NCI-H748 (cell line): ENCODE measurements around the gene CUBN.
A peak's percentile ranks its signal among the peaks of the same experiment; 100 is the strongest.

Experiments
- DNase-seq: peaks from one replicate; lab custom pipeline; 2025; ENCODE audit not compliant: unreplicated experiment; lab: John Stamatoyannopoulos, UW

The CUBN gene

DNA sequence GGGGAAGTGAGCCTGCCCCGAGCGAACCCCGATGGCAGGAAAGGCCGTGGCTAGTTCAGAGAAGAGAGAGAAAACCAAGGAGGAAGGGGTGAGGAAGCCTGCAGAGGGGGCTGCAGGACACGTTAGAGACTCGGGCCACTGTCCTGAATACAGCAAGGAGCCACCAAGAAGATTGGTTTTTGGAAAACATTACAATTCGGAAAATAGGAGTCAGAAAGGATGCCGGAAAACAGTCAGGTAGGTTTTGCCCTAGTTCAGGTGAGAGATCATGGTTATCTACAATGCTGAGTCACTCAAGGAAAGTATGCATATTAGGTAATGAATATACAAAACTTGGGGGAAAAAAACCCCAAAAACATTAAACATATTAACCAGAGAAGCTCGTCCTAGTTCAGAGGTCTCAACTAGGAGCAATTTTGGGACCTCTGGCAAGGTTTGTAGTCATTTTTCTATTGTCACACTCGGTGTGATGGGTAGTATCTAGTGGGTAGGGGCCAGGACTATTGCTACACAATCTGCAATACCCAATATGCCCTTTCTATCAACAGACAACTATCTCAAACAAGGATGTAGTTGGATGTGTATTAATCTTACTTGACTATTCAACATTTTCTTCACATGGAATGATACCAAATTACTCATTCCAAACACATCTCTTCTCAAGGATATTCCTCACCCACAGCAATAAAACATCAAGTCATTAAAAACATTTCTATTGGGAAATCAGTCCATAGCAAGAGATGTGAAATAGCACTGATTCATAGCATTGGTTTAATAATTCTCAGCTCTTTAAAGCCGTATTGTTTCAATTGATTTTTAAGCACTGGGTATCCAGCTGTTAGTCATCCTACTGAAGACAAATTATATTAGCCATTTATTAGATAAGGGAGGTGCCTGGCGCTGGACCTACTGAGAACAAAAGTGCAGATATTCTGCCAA is 238.0 kb downstream of the CUBN start:
- peak; percentile 50 for DNase-seq

DNA sequence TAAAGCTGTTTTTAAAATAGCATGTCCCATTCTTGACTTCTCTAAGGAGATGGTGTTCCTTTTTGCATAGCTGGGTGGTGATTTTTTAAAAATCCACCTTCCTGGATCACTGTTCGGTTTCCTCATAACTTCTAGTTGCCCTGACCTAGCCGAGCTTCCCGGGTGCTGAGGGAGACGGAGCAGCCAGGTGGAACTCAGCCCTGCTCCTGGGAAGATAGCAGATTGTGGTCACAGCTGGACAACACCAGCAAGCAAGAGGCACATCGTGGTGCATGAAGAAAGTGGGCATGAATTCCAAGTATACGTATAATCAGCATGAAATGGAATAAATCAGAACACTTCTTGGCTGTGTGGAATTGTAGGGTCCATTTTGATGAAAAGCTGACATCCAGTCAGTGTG is 238.9 kb downstream of the CUBN start:
- no peak for DNase-seq

DNA sequence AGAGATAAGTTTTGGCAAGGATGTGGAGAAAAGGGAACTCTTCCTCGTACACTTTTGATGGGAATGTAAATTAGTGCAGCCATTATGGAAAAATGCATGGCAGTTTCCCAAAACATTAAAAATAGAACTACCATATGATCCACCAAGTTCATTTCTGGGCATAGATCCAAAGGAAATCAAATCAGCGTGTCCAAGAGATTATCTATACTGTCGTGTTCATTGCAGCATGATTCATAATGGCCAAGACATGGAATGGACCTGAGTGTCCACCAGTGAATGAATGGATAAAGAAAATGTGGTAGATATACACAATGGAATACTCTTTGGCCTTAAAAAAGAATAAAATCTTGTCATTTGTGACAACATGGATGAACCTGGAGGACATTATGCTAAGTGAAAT is 242.0 kb downstream of the CUBN start:
- no peak for DNase-seq

DNA sequence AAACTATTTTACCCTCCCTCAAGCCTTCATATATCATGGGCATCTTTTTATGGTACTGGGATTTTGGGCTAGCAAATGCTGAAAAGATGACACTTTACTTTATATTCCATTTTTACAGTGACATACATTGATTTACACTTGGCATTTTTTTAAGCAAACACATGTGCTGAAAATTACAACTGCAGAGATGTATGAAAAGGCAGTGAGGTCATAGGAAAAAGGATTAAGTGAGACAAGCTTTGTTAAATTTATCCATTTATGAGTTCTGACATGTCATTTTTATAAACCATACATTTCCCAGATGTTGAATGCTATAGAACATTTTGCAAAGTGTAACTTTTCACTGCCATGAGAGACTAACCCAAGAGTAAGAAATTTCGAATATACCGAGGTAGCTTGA is 243.6 kb downstream of the CUBN start:
- DNase-seq = no peak

DNA sequence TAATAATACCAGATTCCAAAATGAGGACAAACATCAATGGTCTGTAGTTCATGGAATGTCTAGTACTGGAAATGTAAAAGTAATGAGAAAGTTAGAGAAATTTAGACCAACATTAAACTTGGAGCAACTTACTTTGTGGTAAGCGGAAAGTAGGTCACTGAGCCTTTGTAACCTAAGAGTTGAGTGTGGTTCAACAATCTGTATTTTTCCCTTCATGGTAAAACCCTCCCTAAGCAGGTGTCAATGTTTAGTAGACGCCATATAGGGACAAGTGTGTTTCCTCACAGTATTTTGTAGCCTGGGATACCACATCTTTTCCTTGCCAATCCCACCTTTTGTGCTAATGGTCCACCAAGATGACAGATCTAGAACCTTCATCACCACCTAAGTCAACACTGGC is 245.1 kb downstream of the CUBN start:
- no peak for DNase-seq

DNA sequence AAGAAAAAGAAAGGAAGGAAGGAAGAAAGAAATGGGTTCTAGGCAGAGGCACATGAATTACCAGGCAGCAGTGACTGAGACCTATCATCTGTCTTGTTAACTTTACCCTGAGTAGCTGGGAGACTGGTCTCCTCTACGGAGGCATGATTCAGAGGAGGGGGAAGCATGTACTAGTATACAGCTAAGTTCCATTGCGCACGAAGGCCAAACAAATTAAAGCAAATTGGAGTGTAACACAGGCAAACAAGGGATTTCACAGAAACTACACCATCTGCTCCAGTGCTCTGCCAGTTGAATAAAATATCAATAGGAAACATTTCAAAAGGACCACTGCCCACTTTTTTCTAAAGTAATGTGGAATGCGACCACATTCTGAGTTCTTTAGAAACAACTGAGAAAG is 246.5 kb downstream of the CUBN start:
- DNase-seq = no peak

DNA sequence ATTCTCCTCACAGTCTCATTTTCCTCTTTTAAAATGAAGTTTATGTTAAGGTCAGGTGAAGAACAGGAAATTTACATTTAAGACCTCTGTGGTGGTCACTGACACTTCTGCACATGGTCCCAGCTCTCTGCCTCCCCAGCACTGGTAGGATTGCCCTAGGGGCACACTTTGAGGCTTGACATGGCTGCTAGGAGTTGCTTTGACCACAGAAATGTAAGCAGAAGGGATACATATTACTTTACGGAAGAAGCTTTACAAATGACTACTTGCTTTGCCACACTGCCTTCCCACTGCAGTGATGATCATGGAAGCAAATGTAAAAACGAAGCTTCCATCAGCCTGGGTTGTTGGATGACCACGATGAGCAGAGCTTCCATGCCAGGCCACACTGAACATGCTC is 259.3 kb downstream of the CUBN start:
- no peak for DNase-seq

DNA sequence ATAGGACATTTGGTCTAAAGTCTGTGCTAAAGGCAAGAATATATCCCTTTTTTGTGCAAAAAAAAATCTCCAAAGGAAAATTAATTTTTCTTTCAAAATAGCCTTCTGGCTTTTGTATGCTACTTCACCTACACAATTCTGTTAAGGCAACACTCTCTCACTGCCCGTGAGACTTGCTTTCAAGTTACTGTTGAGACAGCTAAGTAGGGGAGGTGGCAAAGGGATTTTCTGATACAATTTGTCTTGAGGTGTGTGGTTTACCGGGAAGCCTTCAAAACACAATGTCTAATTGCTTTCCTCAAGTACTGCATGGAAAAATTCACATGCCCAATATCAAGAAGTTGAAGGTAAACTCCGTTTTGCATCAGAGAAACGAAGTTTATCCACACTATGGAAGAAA is 261.6 kb downstream of the CUBN start:
- no peak for DNase-seq

DNA sequence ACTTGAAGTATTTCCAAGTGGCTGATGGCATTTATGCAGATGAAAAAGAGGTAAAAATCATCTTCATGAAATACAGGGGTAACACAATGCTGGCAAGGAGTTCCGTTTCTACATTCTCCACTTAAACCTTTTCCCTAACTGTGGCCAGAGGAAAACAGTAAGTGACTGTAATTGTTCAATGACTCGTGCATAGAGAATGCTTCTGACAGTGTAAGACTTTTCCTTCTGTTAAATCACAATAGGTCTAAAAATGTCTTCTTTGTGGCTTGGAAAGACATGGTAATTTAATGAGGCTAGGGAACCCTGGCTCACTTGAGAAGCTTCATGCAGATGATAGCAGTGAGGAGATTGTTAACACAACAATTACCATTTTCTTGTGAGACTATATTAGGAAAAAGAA is 262.1 kb downstream of the CUBN start:
- DNase-seq = no peak

DNA sequence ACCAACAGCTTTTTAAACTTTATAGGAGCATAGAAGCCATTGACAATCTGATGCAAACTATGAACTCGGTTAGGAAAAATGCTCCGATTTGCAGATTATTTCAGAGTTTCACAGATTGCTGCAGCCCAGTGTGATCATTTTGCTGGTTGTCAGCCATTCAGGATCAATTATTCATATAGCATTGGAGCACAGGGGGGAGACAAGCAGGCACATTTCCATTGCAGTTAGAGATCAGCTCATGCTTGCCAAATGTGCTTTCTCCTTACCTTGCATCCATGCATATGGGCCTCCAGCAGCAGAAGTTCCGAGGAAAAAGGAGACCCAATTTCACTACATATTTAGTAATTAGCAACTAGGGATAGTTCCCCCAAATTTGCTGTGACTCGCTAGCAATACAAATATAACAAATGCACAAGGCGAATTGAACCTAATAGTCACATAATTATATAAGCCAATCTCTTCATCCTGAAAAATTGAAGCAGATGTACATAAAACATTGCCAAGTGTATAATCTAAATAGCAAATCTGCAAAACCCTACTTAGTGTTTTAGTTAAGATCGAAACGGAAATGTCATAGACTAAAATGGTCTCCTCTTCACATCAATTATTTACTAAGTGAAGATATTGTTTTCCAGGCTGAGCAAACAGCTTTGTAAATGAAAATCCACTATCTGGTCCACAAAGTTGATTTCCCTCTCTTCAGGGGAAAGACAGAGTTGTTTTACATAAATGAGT is 262.9 kb downstream of the CUBN start:
- no peak for DNase-seq

DNA sequence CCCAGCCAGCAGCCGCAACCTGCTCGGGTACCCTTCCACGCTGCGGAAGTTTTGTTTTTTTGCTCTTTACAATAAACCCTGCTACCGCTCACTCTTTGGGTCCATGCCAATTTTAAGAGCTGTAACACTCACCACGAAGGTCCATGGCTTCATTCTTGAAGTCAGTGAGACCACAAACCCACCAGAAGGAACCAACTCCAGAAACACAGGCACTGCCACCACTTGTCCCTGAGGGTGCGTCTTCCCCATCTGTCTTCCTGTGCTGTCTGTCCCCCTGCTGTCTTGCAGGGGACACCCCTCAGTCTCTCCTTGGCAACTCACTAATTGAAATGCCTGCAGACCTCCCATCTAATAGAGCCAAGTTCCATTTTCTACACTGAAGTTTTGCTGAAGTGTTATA is 263.8 kb downstream of the CUBN start:
- no peak for DNase-seq

DNA sequence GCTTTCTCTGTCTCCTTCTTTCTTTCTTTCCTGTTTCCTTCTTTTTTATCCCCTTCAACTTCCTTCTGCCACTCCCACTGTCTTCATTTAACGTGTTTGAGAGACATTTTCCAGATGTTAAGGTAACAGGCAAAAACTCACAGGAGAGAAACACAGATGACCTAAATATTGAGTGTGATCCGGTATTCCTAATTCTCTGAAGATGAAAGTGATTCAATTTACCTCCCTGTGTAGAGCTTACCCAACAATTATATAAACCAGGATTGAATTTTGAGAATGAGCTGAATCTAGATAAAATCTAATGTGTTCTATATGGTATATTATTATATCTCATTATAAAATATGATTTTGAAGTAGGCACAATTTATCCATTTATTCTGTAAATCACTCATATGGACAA is 265.8 kb downstream of the CUBN start:
- DNase-seq = no peak

DNA sequence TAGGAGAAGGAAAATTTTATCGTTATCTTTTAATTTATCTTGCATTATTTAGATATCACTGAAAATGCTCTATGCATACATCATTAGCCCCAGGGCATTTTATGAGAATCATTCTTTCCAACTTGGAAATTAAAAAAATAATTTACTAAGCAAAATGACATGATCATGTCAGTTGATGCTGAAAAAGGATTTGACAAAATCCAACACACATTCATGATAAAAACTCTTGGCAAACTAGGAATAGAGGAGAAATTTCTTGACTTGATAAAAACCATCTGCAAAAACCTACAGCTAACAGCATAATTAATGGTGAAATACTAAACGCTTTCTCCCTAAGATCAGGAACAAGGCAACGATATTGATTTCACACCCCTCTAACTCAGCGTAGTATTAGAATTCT is 272.2 kb downstream of the CUBN start:
- no peak for DNase-seq

DNA sequence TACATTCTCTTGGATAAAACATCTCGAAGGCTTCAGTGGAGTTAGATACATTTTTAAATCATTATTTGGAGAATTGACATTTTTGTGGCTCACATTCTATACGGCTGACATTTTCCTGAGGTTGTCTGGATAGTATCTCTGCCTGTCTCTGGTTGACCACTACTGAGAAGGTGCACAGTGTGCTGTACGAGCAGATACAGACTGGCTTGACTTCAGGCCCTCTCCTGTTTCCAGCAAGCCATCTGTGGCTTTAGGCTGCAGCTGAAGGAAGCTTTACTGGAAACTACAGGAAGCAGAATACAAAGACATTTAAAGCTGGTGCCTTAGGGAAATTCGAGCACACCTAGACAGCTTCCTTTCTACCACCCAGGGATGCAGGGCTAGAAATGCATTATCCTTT is 273.0 kb downstream of the CUBN start:
- peak; percentile 9 for DNase-seq

DNA sequence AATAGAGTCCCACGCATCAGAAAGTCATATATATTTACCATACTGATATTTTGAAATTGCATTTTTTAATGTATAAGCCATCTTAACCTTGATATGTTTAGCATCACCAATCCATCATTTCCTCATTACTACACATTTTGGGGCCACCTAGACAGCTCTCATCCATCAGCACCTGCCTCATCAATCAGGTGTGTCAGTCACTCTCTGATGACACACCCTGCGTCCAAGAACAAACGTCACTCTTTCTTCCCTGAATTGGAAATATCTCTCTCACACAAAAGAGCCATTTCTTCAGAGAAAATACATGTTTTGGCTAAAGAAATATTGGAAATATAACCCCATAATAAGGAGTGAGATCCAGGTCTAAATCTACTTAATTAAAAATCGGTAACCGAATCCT is 273.5 kb downstream of the CUBN start:
- DNase-seq = no peak

DNA sequence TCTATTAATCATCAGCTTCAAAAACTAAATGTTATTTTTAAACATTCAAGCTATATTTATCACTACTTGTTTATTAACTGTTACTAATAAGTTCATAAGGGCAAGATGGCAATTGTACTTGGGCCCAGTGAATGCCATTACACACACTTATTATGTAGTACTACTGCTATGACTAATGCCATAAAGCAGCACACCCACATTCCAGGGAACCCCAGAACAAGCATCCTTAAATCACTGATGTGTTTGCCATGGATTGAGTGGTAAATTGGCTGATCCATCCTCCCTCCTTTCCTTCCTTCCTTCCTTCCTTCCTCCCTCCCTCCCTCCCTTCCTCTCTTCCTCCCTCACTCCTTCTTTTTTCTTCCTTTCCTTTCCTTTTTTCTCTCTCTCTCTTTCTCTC is 275.0 kb downstream of the CUBN start:
- no peak for DNase-seq

DNA sequence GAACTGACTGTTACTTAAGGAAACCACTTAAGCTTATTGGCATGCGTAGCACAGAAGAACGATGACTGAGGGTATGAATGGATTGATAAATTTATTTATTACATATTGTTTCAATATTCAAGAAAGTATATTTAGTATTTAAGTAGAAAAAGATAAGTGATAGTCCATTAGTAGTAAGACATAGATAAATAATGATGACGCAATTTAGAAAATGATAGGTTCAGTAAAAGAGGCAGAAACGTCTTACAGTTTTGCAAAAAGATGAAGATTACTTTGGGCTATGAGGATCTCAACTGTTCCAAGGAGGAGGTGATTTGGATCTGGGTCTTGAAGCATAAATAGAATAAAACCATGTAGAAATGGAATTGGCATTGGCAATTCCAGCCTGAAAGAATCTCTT is 275.8 kb downstream of the CUBN start:
- no peak for DNase-seq

DNA sequence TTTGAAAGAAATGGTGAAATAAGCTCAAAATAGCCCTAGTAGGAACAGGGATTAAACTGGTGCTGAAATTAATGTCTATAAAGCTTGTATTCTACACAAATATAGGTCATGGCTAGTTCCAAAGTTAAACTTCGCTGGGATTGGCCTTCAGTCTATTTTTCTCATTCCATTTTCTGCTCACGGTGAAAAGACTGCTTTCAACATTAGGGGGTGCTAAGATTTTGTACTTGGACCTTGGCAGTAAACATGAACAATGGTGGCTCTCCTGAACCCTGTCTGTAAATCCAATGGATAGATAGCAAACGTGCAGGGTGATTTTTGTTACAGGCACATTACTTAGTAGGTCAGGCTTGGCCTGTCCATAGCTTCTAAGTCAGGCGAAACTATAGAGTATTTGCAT is 276.4 kb downstream of the CUBN start:
- DNase-seq = peak; percentile 32

DNA sequence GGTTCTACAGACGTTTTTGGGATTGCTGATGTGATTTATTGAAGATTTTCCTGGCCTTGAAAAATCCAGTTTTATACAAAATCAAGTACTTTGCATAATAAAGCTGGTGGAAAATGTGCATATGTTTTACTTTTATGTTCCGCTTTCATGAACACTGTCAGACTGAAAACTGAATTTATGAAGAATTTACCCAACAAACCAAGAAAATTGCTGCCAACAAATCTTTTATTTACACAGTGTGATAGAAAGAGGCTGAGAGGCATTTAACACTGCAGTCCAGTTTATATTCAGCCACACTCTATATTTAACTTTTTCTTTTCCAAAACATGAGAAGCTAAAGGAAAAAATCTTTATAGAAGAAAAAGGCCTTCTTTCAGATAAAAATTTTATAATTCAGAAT is 277.0 kb downstream of the CUBN start:
- DNase-seq = no peak

DNA sequence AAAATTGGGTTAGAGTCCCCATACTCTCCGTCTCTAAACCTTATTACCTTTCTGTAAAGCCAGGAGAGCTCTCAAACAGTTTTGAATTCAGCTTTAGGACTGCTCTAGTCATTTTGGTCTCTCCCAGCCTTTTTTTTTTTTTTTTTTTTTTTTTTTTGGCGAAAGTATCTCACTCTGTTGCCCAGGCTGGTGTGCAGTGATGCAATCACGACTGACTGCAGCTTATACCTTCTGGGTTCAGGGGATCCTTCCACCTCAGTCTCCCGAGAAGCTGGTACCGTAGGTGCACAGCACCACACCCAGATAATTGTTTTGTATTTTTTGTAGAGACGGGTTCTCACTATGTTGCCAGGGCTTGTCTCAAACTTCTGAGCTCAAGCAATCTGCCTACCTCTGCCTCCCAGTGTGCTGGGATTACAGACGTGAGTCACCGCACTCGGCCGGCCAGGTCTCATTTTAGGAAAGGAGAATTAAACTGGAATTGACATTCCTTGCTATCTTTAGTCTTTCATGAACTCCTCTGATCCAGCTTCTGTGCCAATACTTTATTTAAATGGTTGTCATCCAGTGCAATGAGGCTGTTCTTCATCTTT is 281.0 kb downstream of the CUBN start:
- DNase-seq = no peak

DNA sequence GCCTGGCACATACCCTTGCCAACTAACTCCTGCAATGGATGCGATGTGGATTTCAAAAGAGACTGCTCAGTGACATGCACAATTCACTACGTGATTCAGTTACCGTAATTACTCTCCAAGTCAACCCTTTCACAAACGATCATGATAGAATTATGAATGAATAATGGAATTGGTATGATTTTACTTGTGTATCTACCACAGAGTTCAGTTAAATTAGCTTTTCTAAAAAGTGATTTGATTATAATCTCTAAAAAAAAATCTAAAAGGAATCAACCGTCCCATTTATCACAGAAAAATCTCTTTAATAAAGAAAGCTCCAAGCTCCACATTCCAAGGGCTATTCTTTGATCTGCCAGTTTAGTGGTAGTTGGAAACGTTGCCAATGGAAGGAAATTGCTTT is 282.0 kb downstream of the CUBN start:
- peak; percentile 1 for DNase-seq

DNA sequence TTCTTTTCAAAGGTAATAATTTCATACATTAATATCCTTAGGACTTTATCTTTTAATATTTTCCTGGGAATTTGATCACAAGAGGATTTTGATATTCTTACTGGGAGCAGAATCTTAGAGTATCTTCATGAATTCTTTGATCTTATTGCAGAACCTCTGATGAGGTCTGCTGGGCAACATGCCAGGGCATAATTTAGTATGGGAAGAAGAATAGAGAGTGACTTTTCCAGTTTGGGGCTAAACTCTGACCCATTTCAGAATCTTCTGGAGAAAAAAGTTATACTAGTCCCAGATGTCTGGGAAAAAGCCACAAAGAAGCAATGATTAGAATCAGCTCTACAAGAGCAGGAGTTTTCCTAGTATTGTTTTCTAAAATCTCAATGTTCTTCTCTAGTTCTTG is 284.4 kb downstream of the CUBN start:
- DNase-seq = no peak
